RWPE1 (cell line): ENCODE data around the gene FLAD1.
A peak's percentile ranks its signal among the peaks of the same experiment; 100 is the strongest.

Source experiments
- CTCF ChIA-PET: fragments of 350-600 bp; sonication (Branson Sonifier 250); formaldehyde crosslinking; extraction: SDS; loops from one replicate; lab custom pipeline; 2021; lab: Yijun Ruan, JAX
- POLR2A ChIA-PET: fragments of 400-600 bp; formaldehyde crosslinking; extraction: SDS; loops from one replicate; lab custom pipeline; 2020; ENCODE audit warnings: antibody characterized with exemption; ENCODE audit not compliant: low non-redundant PET; lab: Yijun Ruan, JAX
- DNase-seq: peaks from one replicate; pipeline ENCODE4 v3.0.0; 2012; ENCODE audit warnings: low spot score
- H3K27ac ChIP-seq: fragments of 450-650 bp; 2 replicates; pipeline ENCODE4 v1.5.1; 2017
- CTCF ChIP-seq: fragments of 450-650 bp; conservative IDR thresholded peaks from 2 replicates; pipeline ENCODE4 v1.5.1; 2017; ENCODE audit warnings: low read depth, mild to moderate bottlenecking

Gene FLAD1

GRCh38 chr1:155022927-155023236 lies 39.7 kb downstream of the FLAD1 start:
- ChIA-PET CTCF (interaction anchor here (0.6 to 1.7 kb wide), 5 partner anchors 21 to 610 kb away, joined by 3 to 5 read pairs (median 4); no protein-coding TSS in a partner anchor), POLR2A (no interaction called here)
- DNase-seq: no peak
- H3K27ac ChIP-seq: peak overlapping the region; percentile 100
- no peak for TF ChIP-seq CTCF

- no peak for TF ChIP-seq CTCF
- no peak for DNase-seq
- POLR2A ChIA-PET: no interaction called here
- peak overlapping the region; percentile 100 for H3K27ac ChIP-seq
- CTCF ChIA-PET: interaction anchor here (0.8 to 1.5 kb wide), 3 partner anchors 22 to 27 kb away, joined by 3 to 4 read pairs (median 4); no protein-coding TSS in a partner anchor
Observed at GRCh38 chr1:155023627-155024026, 40.5 kb downstream of the FLAD1 start.

GRCh38 chr1:155024315-155024714 lies 41.2 kb downstream of the FLAD1 start:
- POLR2A ChIA-PET: no interaction called here
- CTCF ChIA-PET: no interaction called here
- DNase-seq: no peak
- H3K27ac ChIP-seq: no peak overlapping the region
- TF ChIP-seq CTCF: no peak

GRCh38 chr1:155026154-155026553 lies 43.0 kb downstream of the FLAD1 start:
- CTCF ChIA-PET: interaction anchor here (0.6 to 0.8 kb wide), 2 partner anchors 34 to 429 kb away, joined by 3 read pairs; no protein-coding TSS in a partner anchor
- DNase-seq: no peak
- POLR2A ChIA-PET: no interaction called here
- peak overlapping the region; percentile 26 for H3K27ac ChIP-seq
- TF ChIP-seq CTCF: no peak

GRCh38 chr1:155026588-155026987 lies 43.4 kb downstream of the FLAD1 start:
- DNase-seq: no peak
- TF ChIP-seq CTCF: no peak
- POLR2A ChIA-PET: no interaction called here
- H3K27ac ChIP-seq: peak overlapping the region; percentile 26
- CTCF ChIA-PET: no interaction called here

GRCh38 chr1:155029513-155030242 lies 46.5 kb downstream of the FLAD1 start:
- H3K27ac ChIP-seq: no peak overlapping the region
- POLR2A ChIA-PET: no interaction called here
- no peak for TF ChIP-seq CTCF

More at GRCh38 chr1:155029513-155030242, 46.5 kb downstream of the FLAD1 start:
- no peak for DNase-seq
- CTCF ChIA-PET: no interaction called here
